ENCODE data around the gene KCNJ5. TPM values are rescaled to one million over a fixed set of nuclear protein-coding genes. Genes with fewer than 3 reads are reported as not detected.

Gene KCNJ5
- total RNA-seq, 4 donors from 2014 or later = 0.47 to 1.9 TPM; not detected in 2

GRCh38 chr11:128890216-128890542 lies 977 bp upstream of the KCNJ5 start:
- peak overlapping the region; percentile 41 to 74 (median 56) for H3K4me3 ChIP-seq
- peaks cover 0 to 43% (median 0%) of the 10 kb centered on the region in 4 donors for H3K27me3 ChIP-seq
- TF ChIP-seq POLR2A (IDR thresholded peaks at IDR 0.05) = no peak
- TF ChIP-seq CTCF (IDR thresholded peaks at IDR 0.05) = no peak
- peaks cover 14 to 76% (median 23%) of the 10 kb centered on the region in 3 donors for H3K4me1 ChIP-seq
- H3K9me3 ChIP-seq = no peaks in the 10 kb centered on the region
- DNase-seq = no peak
- no peaks in the 10 kb centered on the region for H3K36me3 ChIP-seq
- intact Hi-C loops (cut with DNase I) = no loop called here
- WGBS, 2 donors = 21% methylated on average over 6 to 7 of the region's 9 CpGs
- H3K27ac ChIP-seq = peak overlapping the region in 2 of 4 donors; percentile 29 to 50

GRCh38 chr11:128891913-128892398 lies 800 bp downstream of the KCNJ5 start:
- intact Hi-C loops (cut with DNase I) = no loop called here
- Histone ChIP-seq H3K9me3 (no peaks in the 10 kb centered on the region), H3K4me3 (peak overlapping the region in 3 of 4 donors; percentile 54 to 74 (median 58)), H3K4me1 (peaks cover 14 to 70% (median 23%) of the 10 kb centered on the region in 3 donors), H3K27me3 (peaks cover 0 to 43% (median 0%) of the 10 kb centered on the region in 4 donors), H3K27ac (peak overlapping the region in 2 of 4 donors; percentile 30 to 36), H3K36me3 (no peaks in the 10 kb centered on the region)
- TF ChIP-seq CTCF (IDR thresholded peaks at IDR 0.05) (no peak), POLR2A (IDR thresholded peaks at IDR 0.05) (no peak)
- no peak for DNase-seq
- 32 to 61% methylated on average over 5 of the region's 6 CpGs for WGBS, 2 donors

- intact Hi-C loops (cut with DNase I) = no loop called here
- WGBS, 2 donors = 43 to 70% methylated on average over 3 to 4 of the region's 4 CpGs
- no peak overlapping the region for H3K4me3 ChIP-seq
- H3K27me3 ChIP-seq = peaks cover 0 to 38% (median 0%) of the 10 kb centered on the region in 4 donors
- H3K36me3 ChIP-seq = no peaks in the 10 kb centered on the region
- H3K9me3 ChIP-seq = no peaks in the 10 kb centered on the region
- TF ChIP-seq POLR2A (IDR thresholded peaks at IDR 0.05) = no peak
- no peak for TF ChIP-seq CTCF (IDR thresholded peaks at IDR 0.05)
- peaks cover 14 to 59% (median 20%) of the 10 kb centered on the region in 3 donors for H3K4me1 ChIP-seq
- H3K27ac ChIP-seq = peak overlapping the region in 1 of 4 donors; percentile 13
- DNase-seq = no peak
Observed at GRCh38 chr11:128892866-128893565, 1.9 kb downstream of the KCNJ5 start.

- H3K27ac ChIP-seq = no peak overlapping the region
- peaks cover 14 to 58% (median 18%) of the 10 kb centered on the region in 3 donors for H3K4me1 ChIP-seq
Observed at GRCh38 chr11:128893578-128894285, 2.6 kb downstream of the KCNJ5 start.

More at GRCh38 chr11:128893578-128894285, 2.6 kb downstream of the KCNJ5 start:
- Histone ChIP-seq H3K4me3 (no peak overlapping the region), H3K36me3 (no peaks in the 10 kb centered on the region), H3K27me3 (peaks cover 0 to 31% (median 0%) of the 10 kb centered on the region in 4 donors), H3K9me3 (no peaks in the 10 kb centered on the region)
- intact Hi-C loops (cut with DNase I) = no loop called here
- WGBS, 2 donors = 47 to 52% methylated on average over 7 to 8 of the region's 9 CpGs
- no peak for DNase-seq
- no peak for TF ChIP-seq POLR2A (IDR thresholded peaks at IDR 0.05)
- TF ChIP-seq CTCF (IDR thresholded peaks at IDR 0.05) = no peak
